HT1080 (cell line): ENCODE results near the gene FAM83C. TPM values are rescaled to one million over a fixed set of nuclear protein-coding genes. Genes with fewer than 3 reads are reported as not detected.

Experiments used
- DNase-seq: peaks from one replicate; pipeline ENCODE4 v3.0.0-alpha.2; 2015; ENCODE audit warnings: low read depth
- total RNA-seq: library from RNA; depleted of rRNA; stranded (reverse); fragments of >200 nt; shearing (Covaris generic); gene quantifications from 2 replicates; pipeline ENCODE4 v1.2.3, GENCODE V29; 2014

FAM83C gene
- total RNA-seq, 1 experiment from 2014 or later = not detected

DNA sequence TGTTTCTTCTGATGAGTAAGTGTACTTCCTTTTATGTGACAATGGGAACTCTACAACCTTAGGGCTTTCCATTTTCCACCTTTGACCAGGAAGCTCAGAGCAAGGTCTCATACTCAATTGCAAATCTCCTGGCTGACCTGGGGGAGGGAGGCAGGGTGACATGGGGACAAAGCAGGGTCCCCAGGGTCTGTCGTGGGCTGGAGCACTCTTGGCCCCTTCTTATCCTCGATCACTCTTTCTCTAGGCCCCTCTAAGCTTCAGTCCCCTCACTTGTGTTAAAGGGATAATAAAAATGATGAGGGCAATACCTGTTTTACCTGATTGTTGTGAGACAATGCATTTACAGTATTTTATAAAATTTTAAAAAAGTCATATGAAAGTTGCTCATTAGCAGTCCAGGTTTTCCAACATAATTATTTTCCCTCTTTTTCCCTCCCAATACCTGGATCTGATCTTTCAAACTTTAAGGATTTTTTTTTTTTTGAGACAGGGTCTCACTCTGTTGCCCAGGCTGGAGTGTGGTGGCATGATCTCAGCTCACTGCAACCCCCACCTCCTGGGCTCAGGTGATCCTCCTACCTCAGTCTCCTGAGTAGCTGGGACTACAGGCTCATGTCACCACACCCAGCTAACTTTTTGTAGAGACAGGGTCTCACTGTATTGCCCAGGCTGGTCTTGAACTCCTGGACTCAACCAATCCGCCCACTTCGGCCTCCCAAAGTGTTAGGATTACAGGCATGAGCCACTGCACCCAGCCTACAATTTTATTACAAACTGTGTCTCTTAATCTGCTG, 8.4 kb upstream of the FAM83C start:
- DNase-seq = no peak

GRCh38 chr20:35299780-35300179, 7.6 kb upstream of the FAM83C start:
- no peak for DNase-seq

DNA sequence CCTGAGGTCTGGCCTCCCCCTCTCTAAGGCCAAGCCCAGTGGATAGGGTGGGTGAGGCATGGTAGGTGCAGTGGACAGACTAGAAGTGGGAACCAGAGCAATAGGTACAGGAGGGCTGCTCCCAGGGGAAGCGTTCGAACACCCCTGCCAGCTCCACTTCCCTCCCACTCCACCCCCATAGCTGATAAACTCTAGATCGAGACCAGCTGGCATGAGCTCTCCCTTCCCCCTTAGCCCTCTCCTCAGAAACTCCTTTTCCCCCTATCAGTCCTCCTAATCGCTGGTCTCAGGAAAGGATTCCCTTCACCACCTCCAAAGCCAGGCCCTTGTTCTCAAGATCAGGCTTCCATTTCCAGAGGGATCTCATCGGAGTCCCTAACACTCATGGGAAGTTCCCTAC, 6.0 kb upstream of the FAM83C start:
- no peak for DNase-seq

DNA sequence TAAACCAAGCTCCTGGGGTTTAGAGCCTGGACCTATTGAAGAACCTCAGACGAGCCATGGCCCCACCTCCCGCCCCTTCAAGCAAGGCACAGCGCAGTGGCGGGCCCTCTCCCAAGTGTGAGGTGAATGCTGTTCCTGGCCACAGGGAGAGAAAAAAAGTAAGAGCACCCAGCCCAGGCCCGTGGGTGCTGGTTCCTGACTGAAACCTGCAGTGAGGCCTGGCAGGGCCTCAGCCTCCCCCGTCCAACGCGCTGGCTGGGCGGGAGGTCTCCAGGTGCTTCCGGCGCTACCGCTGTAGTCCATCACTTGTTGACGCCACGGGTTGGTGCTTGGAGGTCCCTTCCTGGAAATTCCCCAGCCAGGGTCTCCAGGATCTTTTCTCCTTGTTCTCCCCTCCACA, 5.5 kb upstream of the FAM83C start:
- DNase-seq = no peak

- DNase-seq = peak; percentile 57
Observed at GRCh38 chr20:35297155-35297554, 4.9 kb upstream of the FAM83C start.

DNA sequence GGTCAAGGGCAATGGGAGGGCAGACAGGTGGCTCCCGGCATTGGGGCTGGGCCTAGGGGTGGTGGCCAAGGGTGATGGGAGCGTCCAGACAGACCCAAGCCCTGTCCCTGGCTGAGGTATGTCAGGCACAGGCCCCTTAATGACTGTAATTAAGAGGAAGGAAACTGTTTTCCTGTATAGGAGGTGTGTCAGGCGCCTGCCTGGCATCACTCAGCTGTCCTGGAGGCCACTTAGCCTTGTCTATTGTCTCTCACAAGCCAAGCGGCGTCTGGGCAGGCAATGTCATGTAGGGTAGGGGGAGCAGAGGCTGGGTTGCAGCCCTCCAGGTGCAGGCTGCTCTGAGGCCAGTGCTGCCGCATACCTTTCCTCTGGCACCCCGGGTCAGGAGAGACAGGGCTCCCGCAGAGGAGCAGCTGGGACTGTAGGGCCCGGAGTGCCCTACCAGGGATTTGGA, 3.9 kb upstream of the FAM83C start:
- DNase-seq = no peak

GRCh38 chr20:35295674-35296073, 3.4 kb upstream of the FAM83C start:
- no peak for DNase-seq

DNA sequence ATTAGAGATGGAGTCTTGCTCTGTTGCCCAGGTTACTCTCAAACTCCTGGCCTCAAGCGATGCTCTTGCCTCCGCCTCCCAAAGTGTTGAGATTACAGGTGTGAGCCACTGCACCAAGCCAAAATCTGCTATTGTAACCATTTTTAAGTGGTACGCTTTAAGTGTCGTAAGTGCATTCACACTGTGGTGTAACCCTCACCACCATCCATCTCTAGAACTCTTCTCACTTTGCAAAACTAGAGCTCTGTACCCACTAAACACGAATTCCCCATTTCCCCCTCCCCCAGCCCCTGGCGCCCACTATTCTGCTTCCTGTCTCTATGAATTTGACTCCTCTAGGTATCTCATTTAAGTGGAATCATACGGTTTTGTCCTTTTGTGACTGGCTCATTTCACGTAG, 2.8 kb upstream of the FAM83C start:
- DNase-seq = no peak

DNA sequence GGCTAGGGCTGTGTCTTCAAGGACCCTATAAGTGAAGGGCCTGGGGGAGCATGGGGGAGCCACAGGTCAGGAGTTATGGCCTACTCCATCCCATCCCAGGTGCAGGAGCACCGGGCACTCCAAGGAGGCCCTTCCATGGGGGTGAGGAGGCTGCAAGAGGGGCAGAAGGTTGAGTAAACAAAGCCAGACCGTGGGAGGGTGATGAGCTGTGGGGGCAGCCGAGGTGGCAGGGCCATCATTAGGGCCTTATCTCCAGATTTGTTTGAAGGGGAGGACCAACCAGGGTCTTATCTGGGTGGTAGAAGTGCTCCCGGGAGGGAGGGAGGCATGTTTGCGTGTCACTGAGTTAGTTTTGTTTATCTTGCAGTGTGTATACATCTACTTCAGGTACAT, 2.1 kb upstream of the FAM83C start:
- no peak for DNase-seq

- DNase-seq = no peak
Observed at GRCh38 chr20:35293303-35294292, 1.4 kb upstream of the FAM83C start.

DNA sequence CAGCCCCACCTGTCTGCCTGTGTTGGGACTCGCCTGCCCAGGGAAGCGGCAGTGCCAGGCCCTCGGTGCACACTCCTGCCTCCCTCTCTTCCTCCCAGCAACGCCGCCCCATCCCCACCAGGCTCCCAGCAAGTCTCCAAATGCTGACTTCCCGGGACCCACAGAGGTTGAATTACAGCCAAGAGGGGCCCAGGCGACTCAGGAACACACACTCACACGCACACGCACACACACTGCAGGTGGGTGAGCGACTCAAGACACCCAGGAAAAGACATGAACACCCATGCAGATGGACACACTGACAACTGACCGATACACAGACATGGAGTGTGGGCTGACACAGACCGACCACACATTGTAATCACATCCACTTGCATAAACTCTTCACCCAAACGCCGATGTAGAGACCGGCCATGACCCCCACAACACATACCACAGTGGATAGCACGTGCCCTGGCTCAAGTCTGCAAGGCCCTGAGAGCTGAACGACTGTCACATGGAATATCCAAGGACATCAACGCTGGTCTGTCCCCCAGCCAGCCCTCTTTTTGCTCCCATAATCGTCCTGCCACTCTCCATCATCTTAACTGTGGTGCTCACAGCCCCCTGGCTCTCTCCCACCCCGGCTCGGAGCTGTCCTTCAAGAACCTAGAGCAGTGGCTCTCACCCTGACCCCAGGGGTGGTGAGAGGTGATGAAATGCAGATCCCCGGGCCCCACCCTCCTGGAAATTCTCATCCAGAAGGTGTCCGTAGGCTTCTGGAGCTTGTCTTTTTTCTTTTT, 470 bp upstream of the FAM83C start:
- no peak for DNase-seq

- DNase-seq = no peak
Observed at GRCh38 chr20:35290887-35291417, 1.3 kb downstream of the FAM83C start.

- DNase-seq = no peak
Observed at GRCh38 chr20:35290186-35290886, 1.9 kb downstream of the FAM83C start.

DNA sequence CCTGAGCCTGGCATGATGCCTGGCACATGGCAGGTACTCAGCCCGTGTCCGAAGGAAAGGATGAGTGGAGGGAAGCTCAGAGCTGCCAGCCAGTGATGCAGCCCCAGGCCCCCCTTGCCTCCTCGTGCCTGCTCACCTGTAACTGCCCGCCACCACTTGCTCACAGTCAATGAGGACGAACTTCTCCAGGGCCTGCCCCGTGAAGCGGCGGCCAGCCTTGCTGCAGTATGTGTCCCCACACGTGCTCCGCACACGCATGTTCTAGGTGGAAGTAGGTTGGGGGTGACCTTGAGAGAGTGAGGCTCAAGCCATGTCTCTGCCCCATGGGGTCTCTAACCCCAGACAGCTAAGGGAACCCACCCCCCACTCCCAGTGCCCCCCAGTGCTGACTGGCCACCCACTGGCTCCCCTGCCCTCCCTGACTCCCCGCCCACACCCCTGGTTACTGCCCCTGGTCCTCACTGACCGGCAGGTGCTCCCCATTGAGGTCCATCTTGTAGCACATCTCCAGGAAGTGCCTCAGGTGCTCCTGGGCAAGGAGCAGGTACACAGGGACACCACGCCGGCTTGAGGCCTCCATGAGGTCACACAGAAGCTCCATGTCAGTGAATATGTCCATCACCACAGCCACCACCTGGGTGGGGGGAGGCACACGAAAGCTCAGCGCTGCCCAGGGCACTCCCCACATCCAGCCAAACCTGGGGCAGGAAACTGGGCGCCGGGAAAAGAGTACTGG, 3.7 kb downstream of the FAM83C start:
- no peak for DNase-seq

GRCh38 chr20:35287509-35288324, 4.5 kb downstream of the FAM83C start:
- no peak for DNase-seq

- no peak for DNase-seq
Observed at GRCh38 chr20:35286899-35287508, 5.2 kb downstream of the FAM83C start.

DNA sequence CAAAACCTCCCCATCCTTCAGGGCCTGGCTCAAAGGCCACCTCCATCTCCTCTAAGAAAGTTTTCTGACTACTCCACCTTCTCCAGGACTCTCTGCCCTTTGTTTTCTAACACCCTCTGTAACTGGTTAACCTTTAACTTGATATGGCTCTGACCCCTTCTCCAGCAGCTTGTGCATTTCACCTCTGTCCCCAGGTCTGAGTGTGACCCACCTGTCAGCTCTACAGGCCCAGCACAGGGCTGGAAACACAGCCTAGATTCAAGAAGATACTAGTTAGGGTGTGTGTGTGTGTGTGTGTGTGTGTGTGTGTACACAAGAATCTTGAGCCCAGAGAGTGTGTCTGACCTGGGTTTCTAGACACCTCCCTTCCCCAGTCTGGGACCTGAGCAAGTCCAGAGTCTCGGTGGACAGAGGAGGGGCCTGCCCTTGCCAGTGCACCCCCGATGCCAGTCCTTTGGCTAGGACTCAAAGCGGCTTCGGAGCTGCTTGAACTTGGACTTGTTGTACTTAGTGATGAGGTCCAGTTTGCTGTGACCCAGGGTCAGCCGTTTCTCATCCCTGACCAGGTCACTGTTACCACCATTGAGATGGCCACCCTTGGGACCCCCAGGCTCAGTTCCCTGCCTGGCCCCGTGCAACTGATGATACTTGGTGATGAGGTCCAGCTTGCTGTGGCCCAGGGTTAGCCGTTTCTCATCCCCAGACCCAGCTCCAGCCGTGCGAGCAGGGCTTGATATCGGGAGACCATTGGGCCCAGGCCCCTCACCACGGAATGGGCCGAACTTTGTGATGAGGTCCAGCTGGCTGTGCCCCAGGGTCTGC, 5.9 kb downstream of the FAM83C start:
- DNase-seq = no peak

DNA sequence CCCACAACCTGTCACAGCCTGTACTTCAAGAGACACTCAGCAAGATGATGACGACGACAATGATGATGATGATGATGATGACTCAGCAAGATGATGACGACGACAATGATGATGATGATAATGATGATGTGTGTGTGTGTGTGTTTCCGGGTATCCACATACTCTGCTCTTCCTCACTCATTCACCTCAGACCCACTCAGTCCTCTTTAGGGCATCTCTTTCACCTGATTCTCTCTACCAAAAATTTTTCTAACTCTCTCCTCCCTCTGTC, 6.5 kb downstream of the FAM83C start:
- peak; percentile 50 for DNase-seq
